Measurements from ENCODE around the gene ANKRD11.
"Not testable (repeated sequence)": the region's sequence is repeated elsewhere in the genome, so short reads cannot be mapped to it uniquely, and the experiment has no call there.

The ANKRD11 gene

DNA sequence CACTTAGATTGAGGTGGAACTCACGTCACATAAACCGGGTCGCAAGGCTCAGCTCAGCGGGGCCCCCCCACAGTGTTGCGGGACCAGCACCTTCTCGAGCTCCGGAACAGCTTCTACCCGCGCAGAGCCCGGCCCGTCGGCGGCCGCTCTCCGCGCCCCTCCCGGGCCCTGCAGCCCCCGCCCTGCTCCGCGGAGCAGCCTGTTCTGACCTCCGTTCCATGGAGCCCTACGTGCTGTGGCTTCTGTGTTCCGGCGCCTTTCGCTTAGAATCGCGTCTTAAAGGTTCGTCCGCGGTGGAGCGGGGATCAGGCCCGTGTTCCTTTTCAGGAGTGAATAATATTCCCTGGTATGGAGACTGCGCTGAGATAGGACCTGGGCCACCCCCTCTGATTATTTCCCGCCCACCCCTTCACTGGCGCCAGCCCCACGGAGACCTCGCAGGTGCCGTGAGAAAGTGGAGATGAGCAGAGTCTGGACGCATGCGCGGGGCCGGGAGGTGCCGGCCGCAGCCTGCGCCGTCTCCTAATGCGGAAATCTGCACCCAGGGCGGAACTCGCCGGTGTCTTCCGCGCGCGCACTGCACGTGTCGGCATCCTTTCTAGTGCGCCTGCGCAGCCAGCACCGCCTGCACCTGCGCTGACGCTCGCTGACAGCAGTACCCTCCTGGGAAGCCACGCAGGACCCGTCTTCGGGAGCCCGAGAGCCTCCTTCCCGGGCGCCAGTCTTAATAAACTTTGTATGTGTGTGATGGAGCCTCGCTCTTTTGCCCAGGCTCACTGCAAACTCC is 242.0 kb downstream of the ANKRD11 start:
- DNase-seq, result no peak

DNA sequence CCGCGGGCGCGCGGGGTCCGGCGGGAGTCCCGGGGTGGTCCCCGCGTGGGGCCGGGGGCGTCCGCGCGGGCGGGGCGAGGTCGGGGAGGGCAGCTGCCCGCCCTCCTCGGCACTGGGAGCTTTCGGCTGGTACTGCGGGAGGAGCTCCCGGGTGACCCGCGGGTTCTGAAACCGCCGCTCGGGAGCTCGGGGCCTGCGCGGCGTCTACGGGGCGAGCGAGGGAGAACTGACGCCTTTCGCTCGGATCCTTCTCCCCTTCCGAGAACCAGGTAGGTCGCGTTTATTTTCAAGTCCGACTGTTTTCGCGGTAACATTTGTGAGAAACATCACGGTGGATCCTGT is 242.7 kb downstream of the ANKRD11 start:
- DNase-seq, result not testable (repeated sequence)

DNA sequence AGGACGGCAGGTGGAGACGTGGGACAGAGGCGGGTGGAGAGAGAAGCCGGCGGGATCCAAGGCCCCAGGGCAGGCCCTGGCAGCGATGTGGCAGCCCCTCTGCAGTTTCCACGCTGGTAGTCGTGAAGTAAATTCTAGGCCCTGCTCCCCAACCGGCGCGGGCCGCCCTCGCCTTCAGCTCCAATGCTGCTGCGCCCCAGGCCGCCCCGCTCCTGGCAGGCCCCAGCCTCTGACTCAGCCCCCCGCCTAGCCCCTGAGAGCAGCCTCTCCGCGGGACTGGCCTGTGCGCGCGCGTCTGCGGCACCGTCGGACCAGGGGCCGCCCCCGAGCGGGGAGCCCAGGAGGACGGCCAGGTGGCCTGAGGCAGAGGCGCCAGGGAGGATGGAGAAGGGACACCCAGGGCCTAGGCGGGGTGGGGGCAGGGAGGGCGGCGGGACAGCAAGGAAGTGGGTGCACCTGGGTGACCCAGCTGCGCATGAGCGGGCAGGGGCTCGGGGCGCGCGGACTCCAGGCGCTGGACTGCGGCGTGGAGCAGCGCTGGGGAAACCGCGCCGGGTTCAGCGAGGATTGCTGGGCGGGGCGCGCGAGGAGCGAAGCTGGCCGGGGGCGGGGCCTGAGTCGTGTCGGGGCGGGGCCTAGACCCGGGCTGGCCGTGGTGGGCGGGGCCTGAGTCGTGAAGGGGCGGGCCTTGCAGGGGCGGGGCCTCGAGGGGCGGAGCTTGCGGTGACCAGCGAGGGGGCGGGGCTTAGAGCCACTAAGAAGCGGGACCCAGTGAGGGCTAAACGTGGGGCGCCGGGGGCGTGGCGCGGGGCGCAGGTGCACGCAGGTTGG is 243.2 kb downstream of the ANKRD11 start:
- DNase-seq, result peak; percentile 99

DNA sequence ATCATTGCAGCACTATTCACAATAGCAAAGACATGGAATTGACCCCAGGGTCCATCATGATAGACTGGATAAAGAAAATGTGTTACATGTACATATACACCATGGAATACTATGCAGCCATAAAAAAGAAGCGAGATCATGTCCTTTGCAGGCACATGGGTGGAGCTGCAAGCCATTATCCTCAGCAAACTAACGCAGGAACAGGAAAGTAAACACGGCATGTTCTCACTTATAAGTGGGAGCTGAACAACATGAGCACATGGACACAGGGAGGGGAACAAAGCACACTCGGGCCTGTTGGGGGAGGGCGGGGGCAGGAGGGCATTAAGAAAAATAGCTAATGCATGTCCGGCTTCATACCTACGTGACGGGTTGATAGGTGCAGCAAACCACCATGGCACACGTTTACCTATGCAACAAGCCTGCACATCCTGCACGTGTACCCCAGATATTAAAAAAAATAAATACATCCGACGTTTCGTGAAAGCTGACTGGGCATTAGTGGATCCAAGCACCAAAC is 243.9 kb downstream of the ANKRD11 start:
- DNase-seq, result no peak

DNA sequence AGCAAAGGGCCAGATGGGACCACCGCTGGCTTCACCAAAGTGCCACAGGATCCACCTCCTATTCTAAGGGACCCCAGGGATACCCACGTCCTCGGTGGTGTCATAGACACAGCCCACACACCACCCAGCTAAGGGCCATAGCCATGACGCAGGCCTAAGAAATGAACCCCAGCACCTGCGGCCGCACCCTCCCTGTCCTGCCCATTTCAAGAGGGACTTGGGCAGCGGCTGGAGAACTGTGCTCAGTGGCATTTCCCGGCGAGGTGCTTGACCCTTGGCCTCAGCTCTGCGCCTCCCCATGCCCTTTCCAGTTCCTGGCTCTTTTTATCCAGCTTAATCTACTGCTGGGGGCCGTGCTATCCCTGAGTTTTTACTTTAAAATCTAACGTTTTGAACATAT is 245.6 kb downstream of the ANKRD11 start:
- DNase-seq, result no peak

DNA sequence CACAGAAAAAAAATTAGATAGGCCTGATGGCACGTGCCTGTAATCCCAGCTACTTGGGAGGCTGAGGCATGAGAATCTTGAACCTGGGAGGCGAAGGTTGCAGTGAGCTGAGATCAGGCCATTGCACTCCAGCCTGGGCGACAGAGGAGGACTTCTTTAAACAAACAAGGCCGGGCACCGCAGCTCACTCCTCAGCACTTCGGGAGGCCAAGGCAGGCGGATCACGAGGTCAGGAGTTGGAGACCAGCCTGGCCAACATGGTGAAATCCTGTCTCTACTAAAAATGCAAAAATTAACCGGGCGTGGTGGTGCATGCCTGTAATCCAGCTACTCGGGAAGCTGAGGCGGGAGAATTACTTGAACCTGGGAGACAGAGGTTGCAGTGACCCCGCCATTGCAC is 246.1 kb downstream of the ANKRD11 start:
- not testable (repeated sequence) for DNase-seq

DNA sequence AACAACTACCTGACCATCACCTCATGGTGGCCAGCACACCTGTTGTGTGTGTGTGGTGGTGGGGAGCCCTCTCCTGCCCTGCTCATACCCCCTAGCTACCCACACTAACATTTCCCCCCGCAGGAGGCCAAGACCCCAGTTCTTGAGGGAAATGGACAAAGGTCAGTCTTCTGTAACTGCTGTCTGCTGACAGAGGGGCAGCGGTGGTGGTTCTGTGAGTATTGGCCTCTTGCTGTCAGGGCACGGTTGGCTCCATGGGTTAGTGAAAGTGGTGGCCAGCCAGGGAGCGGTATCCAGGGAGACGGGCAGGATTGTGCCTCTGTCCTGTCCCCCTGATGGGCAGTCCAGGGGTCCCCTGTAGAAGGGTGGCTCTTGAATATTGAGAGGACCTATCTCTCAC is 246.7 kb downstream of the ANKRD11 start:
- DNase-seq, result no peak

DNA sequence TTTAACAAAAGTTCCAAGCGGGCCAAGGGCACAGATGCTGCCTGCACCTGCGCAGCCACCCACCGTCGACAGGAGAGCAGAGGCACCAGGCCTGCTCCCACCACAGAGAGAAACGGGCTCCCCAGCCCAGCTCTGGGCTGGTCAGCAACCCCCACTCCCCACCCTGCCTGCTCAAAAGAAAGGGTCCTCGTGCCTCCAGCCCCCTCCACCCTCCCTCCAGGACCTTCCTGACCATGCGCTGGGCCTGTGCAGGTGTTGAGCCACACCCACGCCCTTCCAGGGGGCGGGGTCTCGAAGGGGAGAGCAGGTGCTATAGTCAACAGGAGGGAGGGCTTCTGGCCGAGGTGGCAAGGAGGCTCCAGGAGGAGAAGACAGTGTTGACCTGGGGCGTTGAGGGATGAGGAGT is 247.6 kb downstream of the ANKRD11 start:
- DNase-seq, result no peak

DNA sequence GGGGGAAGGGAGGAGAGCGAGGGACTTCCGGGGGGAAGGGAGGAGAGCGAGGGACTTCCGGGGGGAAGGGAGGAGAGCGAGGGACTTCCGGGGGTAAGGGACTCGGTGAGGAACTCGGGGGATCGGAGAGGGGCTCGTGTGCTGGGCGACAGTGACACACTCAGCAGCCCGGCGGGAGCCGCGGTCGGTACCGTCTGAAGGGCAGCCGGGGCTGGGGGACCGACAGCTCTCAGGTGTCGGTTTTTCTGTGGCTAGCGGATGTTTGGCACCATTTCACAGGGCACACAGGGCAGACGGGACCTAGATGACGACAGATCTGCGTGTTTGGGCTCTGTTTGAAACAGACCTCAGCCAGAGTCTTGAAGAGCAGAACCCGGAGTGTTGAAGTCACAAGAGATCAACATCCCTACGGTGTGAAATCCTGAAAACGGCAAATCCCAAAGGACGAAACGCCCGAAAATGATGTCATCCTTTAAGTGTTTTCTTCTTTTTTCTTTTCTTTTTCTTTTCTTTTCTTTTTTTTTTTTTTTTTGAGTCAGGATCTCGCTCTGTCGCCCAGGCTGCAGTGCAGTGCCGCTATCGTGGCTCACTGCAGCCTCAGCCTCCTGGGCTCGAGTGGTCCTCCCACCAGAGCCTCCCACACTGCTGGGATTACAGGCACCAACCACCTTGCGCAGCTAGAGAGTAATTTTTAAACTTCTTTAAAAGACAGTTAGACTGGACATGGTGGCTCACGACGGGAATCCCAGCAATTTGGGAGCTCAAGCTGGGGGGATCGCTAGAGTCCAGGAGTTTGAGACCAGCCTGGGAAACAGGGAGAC is 249.0 kb downstream of the ANKRD11 start:
- DNase-seq, result peak; percentile 89

DNA sequence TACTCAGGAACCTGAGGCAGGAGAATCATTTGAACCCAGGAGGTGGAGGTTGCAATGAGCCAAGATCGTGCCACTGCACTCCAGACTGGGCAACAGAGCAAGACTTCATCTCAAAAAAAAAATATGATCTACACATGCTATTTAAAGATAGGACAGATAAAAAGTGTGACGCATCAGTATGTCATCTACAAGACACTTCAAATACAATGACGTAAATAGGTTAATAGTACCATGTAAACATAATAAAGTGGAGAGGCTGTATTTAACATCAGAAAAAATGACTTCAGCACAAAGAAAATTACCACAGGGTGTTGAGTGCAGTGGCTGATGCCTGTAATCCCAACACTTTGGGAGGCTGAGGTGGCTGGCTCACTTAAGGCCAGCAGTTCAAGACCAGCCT is 252.6 kb downstream of the ANKRD11 start:
- DNase-seq, result no peak

DNA sequence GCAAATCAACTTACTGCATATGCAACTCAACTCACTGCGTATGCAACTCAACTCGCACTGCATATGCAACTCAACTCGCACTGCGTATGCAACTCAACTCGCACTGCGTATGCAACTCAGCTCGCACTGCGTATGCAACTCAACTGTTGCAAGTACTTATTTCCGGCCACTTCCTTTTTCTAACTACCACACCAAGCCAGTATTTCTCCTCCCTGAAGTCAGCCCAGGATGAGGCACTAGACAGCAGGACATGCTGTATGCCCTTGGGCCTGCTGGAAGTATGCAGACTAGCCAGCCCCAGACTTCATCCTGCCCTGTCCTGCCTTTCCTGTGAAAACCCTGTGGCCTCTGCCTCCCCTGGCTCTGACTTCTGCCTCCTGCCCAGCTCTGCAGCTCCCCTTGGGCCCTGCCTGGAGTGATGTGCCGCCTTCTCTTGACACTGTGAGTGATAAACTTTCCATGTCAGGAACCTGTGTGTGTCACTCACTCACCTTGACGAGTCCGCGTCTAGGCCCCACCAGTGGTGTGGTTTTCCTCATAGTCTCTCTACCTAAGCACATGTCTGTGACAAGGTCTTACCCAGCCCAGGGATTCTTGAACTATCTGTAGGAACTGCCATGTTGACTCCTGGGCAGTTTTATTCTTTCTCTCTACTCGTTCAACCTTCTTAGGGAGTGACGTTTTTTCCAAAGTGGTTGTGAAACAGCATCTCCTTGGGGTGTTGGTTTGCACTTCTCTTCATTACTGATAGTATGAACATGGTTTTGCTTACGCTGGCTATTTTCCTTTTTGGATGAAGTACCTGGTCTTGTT is 256.5 kb downstream of the ANKRD11 start:
- DNase-seq, result no peak

DNA sequence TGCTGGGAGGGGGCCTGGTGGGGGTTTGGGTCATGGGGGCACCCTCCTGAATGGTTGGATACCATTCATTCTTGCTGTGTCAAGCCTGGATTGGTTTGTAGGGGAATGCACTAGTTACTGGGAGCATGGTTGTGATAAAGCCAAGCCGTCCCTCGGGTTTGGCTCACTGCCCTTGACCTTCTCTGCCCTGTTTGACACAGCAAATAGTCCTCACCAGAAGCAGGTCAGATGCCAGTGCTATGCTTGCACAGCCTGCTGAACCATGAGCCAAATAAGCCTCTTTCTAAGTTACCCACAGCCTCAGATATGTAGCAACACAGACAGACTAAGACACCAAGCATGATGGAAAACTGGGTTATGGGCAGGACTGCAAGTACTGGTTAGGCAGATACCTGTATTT is 258.3 kb downstream of the ANKRD11 start:
- DNase-seq, result no peak

DNA sequence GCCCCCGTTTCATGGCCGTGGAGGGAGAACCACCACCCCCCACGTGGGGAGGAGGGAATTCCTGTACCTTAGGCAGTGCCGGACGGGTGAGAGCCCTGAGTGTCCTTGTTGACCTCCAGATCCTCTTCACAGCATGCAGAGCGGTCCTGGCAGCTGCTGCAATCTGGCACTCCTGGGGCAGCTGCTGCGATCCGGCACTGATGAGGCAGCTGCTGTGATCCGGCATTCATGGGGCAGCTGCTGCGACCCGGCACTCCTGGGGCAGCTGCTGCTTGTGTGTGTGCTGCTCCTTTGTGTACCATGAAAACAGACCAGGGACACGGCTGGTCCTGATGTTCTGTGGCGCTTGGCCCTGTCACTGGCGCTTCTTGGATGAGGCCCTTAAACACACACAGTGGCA is 260.1 kb downstream of the ANKRD11 start:
- DNase-seq, result no peak

DNA sequence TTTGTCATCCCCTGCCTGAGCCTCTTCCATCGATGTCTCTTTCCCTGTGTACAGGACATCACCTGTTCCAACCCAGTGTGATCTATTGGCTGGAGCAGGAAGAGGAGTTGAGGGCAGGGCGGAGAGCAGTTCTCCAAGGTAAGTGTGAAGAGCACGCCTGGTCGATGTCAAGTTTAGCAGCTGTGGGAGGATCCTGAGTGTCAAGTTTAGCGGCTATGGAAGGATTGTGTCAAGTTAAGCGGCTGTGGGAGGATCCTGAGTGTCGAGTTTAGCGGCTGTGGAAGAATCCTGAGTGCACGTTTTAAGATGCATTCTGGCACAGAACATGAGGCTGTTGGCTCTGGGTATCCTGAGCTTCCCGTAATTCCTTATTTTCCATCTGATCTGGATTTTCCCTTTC is 265.7 kb downstream of the ANKRD11 start:
- DNase-seq, result no peak

DNA sequence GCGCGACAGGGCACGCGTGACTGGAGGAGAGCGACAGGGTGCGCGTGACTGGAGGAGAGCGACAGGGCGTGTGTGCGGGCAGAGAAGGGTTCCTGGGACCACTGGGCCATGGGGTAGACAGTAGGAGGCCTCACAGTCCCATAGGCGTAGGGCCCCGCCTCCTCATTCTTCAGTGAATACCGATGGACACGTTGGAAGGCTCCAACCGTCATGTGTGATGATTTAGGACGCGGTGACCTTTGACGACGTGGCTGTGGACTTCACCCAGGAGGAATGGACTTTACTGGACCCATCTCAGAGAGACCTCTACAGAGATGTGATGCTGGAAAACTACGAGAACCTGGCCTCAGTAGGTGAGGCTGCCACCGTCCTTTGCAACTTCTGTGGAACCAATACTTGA is 267.4 kb downstream of the ANKRD11 start:
- no peak for DNase-seq

DNA sequence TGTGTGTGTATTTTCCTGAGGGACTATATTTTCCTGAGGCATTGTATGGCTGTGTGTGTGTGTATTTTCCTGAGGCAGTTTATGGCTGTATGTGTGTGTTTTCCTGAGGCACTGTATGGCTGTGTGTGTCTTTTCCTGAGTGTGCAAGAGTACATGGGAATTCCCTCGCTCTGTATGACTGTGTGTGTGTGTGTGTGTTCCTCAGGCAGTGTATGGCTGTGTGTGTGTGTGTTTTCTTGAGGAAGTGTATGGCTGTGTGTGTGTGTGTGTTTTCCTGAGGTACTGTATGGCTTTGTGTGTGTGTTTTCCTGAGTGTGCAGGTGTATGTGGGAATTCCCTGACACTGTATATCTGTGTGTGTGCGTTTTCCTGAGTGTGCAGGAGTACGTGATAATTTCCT is 268.8 kb downstream of the ANKRD11 start:
- no peak for DNase-seq

DNA sequence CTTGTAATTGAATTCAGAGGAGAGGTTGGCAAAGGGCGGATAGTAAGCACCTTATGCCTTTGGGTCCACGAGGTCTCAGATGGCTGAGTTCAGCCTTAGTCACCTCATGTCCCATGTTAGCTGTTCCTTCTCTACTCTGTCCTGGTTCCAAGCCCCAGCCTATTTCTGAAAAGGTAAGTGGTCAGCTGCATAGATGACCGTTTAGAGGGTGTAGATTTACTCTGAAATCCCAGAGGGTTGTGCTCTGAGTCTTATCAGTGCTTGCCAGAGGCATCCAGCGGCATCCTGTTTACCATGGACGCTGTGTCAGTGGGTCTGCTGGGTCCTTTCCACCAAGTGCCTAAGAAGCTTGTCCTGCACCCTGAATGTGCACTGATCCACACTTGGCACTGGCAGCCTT is 271.0 kb downstream of the ANKRD11 start:
- DNase-seq, result no peak

All from 8988T (cell line).